ENCODE results near the gene SLC41A1.
"Not testable (repeated sequence)": the region's sequence is repeated elsewhere in the genome, so short reads cannot be mapped to it uniquely, and the experiment has no call there.

SLC41A1 gene

DNA sequence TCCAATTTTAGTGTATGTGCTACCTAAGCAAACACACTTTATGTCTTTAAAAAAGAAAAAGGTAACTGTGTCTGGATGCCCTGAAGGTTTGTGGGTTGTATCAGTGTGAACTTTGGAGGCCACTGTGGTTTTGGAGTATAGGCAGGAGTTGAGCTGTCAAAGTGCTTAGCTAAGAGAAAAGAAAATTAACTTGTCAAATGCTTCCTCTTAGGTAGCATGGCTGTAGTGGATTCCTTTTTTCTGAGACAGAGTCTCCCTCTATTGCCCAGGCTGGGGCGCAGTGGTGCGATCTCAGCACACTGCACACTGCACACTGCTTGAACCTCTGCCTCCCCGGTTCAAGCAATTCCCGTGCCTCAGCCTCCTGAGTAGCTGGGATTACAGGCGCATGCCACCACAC is 11.2 kb upstream of the SLC41A1 start:
- FAIRE-seq (no peak), DNase-seq (ENCODE audit: insufficient read length, low spot score) (no peak)
- TF ChIP-seq PAX5 (IDR thresholded peaks at IDR 0.05; ENCODE audit: insufficient read depth, low read length, severe bottlenecking) (no peak), POLR2AphosphoS5 (IDR thresholded peaks at IDR 0.05; ENCODE audit: low read depth, low read length) (no peak), POLR2A (IDR thresholded peaks at IDR 0.05; ENCODE audit: low read depth, low read length) (no peak), SPI1 (IDR thresholded peaks at IDR 0.05; ENCODE audit: low read depth, low read length) (no peak)

DNA sequence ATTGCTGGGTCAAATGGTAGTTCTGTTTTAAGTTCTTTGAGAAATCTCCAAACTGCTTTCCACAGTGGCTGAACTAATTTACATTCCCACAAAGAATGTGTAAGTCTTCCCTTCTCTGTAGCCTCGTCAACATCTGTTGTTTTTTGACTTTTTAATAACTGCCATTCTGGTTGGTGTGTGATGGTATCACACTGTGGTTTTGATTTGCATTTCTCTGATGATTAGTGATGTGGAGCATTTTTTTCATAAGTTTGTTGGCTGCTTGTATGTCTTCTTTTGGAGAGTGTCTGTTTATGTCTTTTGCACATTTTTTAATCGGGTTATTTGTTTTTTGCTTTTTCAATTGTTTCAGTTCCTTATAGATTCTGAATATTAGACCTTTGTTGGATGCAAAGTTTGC is 10.3 kb upstream of the SLC41A1 start:
- FAIRE-seq; DNase-seq (ENCODE audit: insufficient read length, low spot score): not testable (repeated sequence)

DNA sequence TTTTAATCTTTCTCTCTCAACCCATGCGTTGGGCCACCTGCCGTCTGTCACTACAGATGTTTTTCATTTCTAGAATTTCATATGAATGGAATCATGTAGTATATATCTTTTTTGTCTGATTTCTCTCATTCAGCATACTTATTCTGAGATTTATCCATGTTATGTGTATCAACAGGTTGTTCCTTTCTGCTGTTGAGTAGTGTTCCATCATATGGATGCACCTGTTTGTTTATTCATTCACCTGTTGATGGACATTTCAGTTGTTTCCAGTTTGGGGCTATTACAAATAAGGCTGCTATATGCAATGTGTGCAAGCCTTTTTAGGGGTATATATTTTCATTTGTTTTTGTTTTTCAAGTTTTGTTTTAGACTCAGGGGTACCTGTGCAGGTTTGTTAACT is 9.4 kb upstream of the SLC41A1 start:
- TF ChIP-seq POU2F2 (IDR thresholded peaks at IDR 0.05; ENCODE audit: low read depth, low read length) (no peak), PAX5 (IDR thresholded peaks at IDR 0.05; ENCODE audit: insufficient read depth, low read length, severe bottlenecking) (no peak), SPI1 (IDR thresholded peaks at IDR 0.05; ENCODE audit: low read depth, low read length) (no peak), POLR2A (IDR thresholded peaks at IDR 0.05; ENCODE audit: low read depth, low read length) (no peak), TAF1 (IDR thresholded peaks at IDR 0.05; ENCODE audit: low read depth, low read length) (no peak), POLR2AphosphoS5 (IDR thresholded peaks at IDR 0.05; ENCODE audit: low read depth, low read length) (no peak)
- FAIRE-seq, result no peak

DNA sequence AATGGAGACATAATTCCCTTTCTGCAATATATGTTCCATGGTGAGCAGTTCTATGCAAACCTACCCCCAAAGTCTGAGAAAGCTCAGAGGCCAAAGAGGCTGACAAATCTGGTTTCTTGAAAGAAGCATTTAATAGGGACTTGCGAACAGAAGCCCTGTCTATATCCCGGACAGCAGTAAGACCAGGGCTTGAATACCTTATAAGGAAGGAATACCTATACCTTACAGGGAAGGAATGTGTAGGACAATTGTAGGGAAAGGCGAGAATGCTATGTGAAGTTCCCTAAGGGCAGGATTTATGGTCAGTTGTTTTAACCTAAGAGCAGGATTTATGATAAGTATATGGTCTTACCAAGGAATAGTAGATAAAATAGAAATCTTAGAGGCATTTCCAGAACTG is 5.0 kb upstream of the SLC41A1 start:
- FAIRE-seq, result no peak
- TF ChIP-seq TAF1 (IDR thresholded peaks at IDR 0.05; ENCODE audit: low read depth, low read length) (no peak), SPI1 (IDR thresholded peaks at IDR 0.05; ENCODE audit: low read depth, low read length) (no peak), POLR2AphosphoS5 (IDR thresholded peaks at IDR 0.05; ENCODE audit: low read depth, low read length) (no peak)
- no peak for DNase-seq (ENCODE audit: insufficient read length, low spot score)

More for the DNA sequence above, 9.4 kb upstream of the SLC41A1 start:
- no peak for DNase-seq (ENCODE audit: insufficient read length, low spot score)

DNA sequence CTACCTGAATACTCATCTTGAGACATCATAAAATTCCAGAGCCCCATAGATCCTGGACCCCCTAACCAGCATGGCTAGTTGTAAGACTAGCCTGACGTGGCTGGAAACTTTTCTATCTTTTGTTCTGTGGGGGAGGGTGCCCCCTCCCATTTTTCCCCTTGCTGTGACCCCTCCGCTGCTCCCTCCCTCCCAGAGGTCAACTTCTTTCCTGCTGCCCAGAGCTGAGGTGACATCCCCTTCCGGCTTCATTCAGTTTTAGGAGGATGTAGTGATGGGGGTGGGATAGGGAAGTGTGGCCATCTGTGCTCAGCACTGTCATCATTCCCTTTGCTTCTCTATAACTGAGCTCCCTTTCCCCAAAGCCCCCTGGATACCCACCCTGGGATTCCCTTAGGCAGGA is 4.4 kb upstream of the SLC41A1 start:
- FAIRE-seq (no peak), DNase-seq (ENCODE audit: insufficient read length, low spot score) (no peak)
- TF ChIP-seq SPI1 (IDR thresholded peaks at IDR 0.05; ENCODE audit: low read depth, low read length), result no peak
- TF ChIP-seq TAF1 (IDR thresholded peaks at IDR 0.05; ENCODE audit: low read depth, low read length), result no peak
- TF ChIP-seq POU2F2 (IDR thresholded peaks at IDR 0.05; ENCODE audit: low read depth, low read length), result no peak
- TF ChIP-seq POLR2AphosphoS5 (IDR thresholded peaks at IDR 0.05; ENCODE audit: low read depth, low read length), result no peak
- TF ChIP-seq PAX5 (IDR thresholded peaks at IDR 0.05; ENCODE audit: insufficient read depth, low read length, severe bottlenecking), result no peak
- no peak for TF ChIP-seq POLR2A (IDR thresholded peaks at IDR 0.05; ENCODE audit: low read depth, low read length)

DNA sequence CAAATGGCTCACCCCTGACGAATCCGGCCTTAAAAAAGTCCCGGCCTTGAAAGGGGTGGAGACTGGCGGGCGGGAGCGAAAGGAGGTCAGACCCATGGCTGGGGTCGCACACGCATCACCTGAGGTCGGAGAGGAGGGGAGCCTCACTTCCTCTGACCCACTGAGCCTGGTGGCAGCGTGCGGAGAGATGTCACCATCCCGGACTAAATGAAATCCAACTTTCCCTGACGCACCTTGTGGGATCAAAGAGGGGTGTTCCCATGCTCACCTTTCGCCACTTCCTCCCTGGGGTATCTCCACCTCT is 709 bp upstream of the SLC41A1 start:
- DNase-seq (ENCODE audit: insufficient read length, low spot score), result no peak
- no peak for FAIRE-seq
- TF ChIP-seq SPI1 (IDR thresholded peaks at IDR 0.05; ENCODE audit: low read depth, low read length) (no peak), POLR2AphosphoS5 (IDR thresholded peaks at IDR 0.05; ENCODE audit: low read depth, low read length) (no peak), PAX5 (IDR thresholded peaks at IDR 0.05; ENCODE audit: insufficient read depth, low read length, severe bottlenecking) (no peak), TAF1 (IDR thresholded peaks at IDR 0.05; ENCODE audit: low read depth, low read length) (no peak), POLR2A (IDR thresholded peaks at IDR 0.05; ENCODE audit: low read depth, low read length) (no peak), POU2F2 (IDR thresholded peaks at IDR 0.05; ENCODE audit: low read depth, low read length) (no peak)

DNA sequence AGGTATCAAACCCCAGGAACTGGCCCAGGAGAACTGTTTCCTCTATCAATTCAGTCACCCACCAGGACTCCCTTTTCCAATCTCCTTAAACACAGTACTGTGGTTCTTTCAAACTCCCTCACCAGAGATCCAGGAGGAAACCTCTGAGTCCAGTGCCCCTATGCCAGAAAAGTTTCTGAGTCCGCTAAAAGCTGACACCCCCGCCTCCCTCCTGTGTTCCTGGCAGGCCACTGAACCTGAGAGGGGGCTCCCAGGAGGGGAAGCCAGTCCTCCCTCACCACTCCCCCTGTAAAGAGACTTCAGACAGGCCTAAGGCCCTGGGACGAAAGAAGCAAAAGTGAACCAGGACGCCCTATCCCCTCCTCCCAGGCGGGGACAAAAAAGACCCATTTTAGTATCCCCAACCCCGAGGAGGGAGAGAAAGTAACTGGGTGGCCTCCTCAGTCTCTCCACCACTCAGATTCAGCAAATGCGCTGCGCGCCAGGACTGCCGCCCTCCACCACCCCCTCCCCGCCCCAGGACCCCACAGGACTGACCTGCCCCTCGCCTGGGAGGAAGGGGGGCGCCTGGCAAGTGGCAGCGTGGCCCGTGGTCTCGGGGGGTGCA is 624 bp downstream of the SLC41A1 start:
- FAIRE-seq (no peak), DNase-seq (ENCODE audit: insufficient read length, low spot score) (no peak)
- TF ChIP-seq SPI1 (IDR thresholded peaks at IDR 0.05; ENCODE audit: low read depth, low read length) (no peak), TAF1 (IDR thresholded peaks at IDR 0.05; ENCODE audit: low read depth, low read length) (no peak), POU2F2 (IDR thresholded peaks at IDR 0.05; ENCODE audit: low read depth, low read length) (no peak), PAX5 (IDR thresholded peaks at IDR 0.05; ENCODE audit: insufficient read depth, low read length, severe bottlenecking) (no peak), POLR2AphosphoS5 (IDR thresholded peaks at IDR 0.05; ENCODE audit: low read depth, low read length) (no peak)

DNA sequence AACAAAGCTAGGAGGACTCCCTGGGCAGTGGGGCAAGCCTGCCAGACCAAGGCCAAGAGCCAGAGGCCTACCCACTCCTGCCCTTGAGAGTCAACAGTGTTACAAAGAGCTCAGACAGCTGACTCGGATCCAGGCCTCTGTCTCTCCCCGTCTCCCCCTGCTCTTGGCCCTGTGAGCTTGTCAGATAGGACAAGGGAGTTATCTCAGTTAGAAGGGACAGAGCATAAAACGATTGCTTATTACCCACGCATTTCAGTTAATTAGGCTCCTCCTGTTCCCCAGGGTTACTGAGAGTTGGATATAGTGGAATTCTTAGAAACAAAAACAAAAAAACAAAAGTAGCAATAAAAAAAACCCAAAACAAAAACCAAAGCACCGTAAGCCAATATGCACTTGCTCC is 1.3 kb downstream of the SLC41A1 start:
- TF ChIP-seq POLR2A (IDR thresholded peaks at IDR 0.05; ENCODE audit: low read depth, low read length), result no peak
- no peak for DNase-seq (ENCODE audit: insufficient read length, low spot score)
- no peak for FAIRE-seq

DNA sequence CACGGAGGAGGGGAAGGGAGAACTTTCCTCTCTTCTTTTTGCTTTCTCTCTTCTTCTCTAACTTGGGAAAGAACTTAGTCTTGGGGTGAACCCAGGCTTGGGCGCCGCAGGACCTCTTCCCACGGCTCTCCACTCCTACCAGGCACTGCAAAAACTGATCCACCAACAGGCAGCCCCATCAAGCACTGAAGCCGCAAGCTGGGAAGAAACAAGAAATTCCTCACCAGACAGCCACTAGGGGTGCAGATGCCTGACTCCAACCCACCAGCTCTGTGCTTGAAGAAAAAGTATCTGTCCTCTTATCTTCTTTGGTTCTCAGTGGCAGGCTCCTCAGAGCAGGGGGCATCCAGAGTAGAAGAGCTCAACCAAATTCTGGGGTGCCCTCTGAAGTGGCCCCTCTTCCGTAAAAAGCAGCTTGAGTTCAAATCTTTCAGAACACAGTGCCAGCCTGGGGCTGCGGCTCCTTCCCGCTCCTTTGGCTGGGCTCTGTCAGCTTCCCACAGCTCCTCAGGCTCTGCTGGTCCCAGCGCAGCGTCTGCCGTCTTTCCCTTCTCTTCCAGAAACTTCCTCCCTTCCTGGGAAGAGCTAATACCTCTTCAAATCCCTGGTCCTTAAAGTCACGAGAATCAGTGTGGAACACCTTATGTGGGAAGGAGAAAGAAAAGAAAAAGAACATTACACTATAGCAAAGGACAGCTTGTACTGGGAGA is 2.4 kb downstream of the SLC41A1 start:
- TF ChIP-seq SPI1 (IDR thresholded peaks at IDR 0.05; ENCODE audit: low read depth, low read length) (no peak), PAX5 (IDR thresholded peaks at IDR 0.05; ENCODE audit: insufficient read depth, low read length, severe bottlenecking) (no peak), POLR2AphosphoS5 (IDR thresholded peaks at IDR 0.05; ENCODE audit: low read depth, low read length) (no peak), POU2F2 (IDR thresholded peaks at IDR 0.05; ENCODE audit: low read depth, low read length) (no peak)
- FAIRE-seq, result no peak
- no peak for DNase-seq (ENCODE audit: insufficient read length, low spot score)

DNA sequence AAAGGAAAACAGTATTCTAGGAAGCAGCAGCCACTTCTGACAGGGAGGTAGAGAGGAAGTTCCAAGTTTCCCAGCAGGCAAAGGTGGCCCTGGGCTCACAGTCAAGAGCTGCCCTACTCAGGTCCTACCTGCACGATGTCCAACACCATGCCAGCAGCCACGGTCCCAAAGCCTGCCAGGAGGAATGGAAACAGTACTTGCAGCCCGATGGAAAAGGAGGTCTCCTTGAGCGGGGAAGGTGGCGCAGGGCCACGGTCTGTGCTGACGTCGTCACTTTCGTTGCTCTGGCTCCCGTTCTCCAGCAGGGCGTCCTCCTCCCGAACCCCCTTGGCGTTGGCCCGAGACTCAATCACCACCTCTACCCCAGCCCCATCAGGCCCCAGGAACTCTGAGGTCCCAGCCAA is 3.1 kb downstream of the SLC41A1 start:
- FAIRE-seq (no peak), DNase-seq (ENCODE audit: insufficient read length, low spot score) (no peak)
- no peak for TF ChIP-seq POU2F2 (IDR thresholded peaks at IDR 0.05; ENCODE audit: low read depth, low read length)
- no peak for TF ChIP-seq POLR2A (IDR thresholded peaks at IDR 0.05; ENCODE audit: low read depth, low read length)
- TF ChIP-seq SPI1 (IDR thresholded peaks at IDR 0.05; ENCODE audit: low read depth, low read length), result no peak
- TF ChIP-seq POLR2AphosphoS5 (IDR thresholded peaks at IDR 0.05; ENCODE audit: low read depth, low read length), result no peak
- no peak for TF ChIP-seq PAX5 (IDR thresholded peaks at IDR 0.05; ENCODE audit: insufficient read depth, low read length, severe bottlenecking)
- no peak for TF ChIP-seq TAF1 (IDR thresholded peaks at IDR 0.05; ENCODE audit: low read depth, low read length)

DNA sequence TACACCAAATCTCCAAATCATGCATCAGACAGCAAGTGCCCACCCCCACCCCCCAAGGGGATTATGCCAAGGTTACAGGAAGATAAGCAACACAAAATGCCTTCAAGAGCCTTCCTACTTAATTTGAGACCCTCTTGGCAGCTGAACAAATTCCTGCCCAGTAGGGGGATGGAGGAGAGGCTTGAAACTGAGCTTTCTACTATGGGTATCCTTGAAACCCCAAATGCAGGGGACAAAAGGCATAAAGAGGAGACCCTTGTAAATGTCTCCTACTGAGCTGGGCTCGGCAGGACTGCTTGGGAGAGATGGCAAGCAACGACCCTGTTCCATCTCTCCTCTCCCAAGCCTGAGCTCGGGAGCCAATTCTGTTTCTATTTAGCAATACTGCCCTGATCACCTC is 3.5 kb downstream of the SLC41A1 start:
- TF ChIP-seq SPI1 (IDR thresholded peaks at IDR 0.05; ENCODE audit: low read depth, low read length), result no peak
- FAIRE-seq, result no peak

More for the DNA sequence above, 3.5 kb downstream of the SLC41A1 start:
- DNase-seq (ENCODE audit: insufficient read length, low spot score), result no peak

Data from GM12891 (cell line).